GM19238 (cell line): Measurements from ENCODE around the gene MPZL3.
A peak's percentile ranks its signal among the peaks of the same experiment; 100 is the strongest.

ENCODE experiments used
- DNase-seq: peaks from one replicate; pipeline ENCODE4 v3.0.0; 2011; ENCODE audit warnings: low spot score; ENCODE audit not compliant: insufficient read length

The MPZL3 gene

DNA sequence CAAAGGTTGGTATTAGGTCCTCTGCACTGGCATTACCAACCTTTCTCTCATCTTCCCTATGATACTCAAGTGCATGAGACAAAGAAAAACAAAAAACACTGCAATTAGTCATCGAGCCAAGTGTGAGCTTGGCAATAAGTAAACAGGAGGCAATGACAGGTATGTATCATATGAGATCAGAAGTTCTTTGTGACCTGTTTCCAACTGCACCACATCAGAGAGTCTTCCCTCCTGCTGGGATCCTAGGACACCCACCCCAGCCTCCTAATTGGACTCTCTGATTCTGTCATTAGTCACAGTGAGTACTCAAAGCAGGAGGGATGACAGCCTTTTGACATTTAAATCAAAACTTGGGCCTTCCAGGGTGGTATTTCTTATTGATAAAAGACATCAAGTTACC is 19.5 kb downstream of the MPZL3 start:
- no peak for DNase-seq

DNA sequence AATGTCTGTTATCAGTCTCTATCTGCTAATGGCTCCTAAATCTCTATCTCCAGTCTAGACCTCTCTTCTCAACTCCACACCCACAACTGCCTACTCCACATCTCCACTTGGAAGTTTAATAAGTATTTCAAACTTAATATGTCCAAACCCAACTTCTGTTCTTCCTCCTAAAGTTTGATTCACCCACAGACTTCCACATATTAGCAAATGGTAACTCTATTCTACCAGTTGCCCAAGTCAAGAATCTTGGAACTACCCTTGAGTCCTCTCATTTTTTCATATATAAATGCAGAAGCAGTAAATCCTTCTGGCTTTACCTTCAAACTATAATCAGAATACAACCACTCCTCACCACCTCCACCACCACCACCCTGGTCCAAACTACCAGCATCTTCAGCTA is 20.7 kb downstream of the MPZL3 start:
- no peak for DNase-seq

GRCh38 chr11:118230088-118230487 is 22.1 kb downstream of the MPZL3 start:
- DNase-seq, result no peak

DNA sequence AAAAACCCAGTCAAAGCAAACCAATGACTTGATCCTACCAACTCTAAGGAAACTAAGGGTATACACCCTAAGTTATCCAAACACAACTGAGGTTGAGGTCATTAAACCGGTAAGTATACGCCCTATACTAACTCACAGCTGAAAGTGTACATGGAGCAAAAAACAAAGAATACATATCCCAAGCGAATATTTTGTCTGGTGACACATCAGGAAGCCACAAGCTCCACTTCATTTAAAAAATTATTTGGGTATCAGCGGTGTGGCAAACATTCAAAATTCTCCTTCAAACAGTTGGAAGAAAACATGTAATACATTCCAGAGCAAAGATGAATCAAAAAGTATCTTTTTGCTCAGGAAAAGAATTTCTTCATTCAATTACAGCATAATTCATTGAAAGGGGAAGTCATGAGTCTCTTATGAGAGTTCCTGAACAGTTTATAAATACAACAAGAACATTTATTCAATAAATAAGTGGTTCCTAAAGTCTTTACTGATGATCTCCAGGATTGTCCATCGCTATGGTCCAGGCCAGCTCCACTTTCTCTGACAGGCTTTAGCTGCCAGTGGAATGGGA is 22.8 kb downstream of the MPZL3 start:
- DNase-seq, result no peak

GRCh38 chr11:118227865-118228785 is 24.0 kb downstream of the MPZL3 start:
- no peak for DNase-seq

GRCh38 chr11:118226781-118227180 is 25.4 kb downstream of the MPZL3 start:
- no peak for DNase-seq

- DNase-seq, result no peak
Observed at GRCh38 chr11:118226296-118226695, 25.9 kb downstream of the MPZL3 start.

- DNase-seq, result peak; percentile 19
Observed at GRCh38 chr11:118224511-118225188, 27.5 kb downstream of the MPZL3 start, which contains the start of gene JAML. TSS of gene JAML (minus strand) at chr11:118225011. CDS start at chr11:118214866, 10,145 bp downstream.

DNA sequence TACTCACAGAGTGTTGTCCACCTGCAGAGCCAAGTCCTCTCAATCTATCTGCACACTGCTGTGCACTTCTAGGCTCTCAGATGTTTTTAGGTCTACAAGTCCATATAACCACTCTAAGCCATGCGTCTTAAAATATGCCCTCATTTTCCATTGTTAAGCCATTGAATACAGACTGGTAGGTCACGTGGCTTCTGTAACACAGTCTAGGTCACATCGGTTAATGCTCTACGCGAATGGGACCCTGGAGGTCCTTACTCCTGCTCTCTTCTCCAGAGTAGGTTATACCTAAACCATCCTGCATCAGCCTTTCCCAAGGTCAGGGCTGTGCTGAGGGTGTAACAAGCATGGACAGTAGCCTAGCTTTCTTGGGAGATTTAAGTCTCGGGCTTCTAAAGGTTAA is 28.2 kb downstream of the MPZL3 start:
- no peak for DNase-seq

- no peak for DNase-seq
Observed at GRCh38 chr11:118223570-118223969, 28.6 kb downstream of the MPZL3 start.

GRCh38 chr11:118222437-118222836 is 29.7 kb downstream of the MPZL3 start:
- DNase-seq, result no peak

- DNase-seq, result no peak
Observed at GRCh38 chr11:118221419-118221818, 30.7 kb downstream of the MPZL3 start.

GRCh38 chr11:118219732-118220131 is 32.4 kb downstream of the MPZL3 start:
- no peak for DNase-seq

GRCh38 chr11:118219244-118219643 is 32.9 kb downstream of the MPZL3 start:
- DNase-seq, result no peak

- DNase-seq, result no peak
Observed at GRCh38 chr11:118217575-118217974, 34.6 kb downstream of the MPZL3 start.

GRCh38 chr11:118216621-118217481 is 35.3 kb downstream of the MPZL3 start:
- no peak for DNase-seq

DNA sequence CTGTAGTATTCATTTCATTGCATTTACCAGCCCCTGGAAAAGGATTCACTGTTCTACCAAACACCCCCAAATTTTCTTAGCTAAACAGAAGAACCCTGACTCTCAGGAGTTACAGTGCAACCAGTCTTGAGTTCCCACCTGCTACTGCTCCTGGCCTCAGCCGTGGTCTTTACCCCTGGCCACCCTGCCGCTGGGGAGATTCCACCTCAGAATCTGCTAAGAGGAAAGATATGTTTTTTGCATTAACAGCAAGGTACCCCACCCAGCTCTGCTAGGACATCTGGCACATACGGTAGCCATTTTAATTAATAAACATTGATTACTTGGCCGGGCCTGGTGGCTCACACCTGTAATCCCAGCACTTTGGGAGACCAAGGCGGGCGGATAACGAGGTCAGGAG is 36.4 kb downstream of the MPZL3 start:
- DNase-seq, result no peak

GRCh38 chr11:118215262-118215661 is 36.9 kb downstream of the MPZL3 start:
- DNase-seq, result no peak

DNA sequence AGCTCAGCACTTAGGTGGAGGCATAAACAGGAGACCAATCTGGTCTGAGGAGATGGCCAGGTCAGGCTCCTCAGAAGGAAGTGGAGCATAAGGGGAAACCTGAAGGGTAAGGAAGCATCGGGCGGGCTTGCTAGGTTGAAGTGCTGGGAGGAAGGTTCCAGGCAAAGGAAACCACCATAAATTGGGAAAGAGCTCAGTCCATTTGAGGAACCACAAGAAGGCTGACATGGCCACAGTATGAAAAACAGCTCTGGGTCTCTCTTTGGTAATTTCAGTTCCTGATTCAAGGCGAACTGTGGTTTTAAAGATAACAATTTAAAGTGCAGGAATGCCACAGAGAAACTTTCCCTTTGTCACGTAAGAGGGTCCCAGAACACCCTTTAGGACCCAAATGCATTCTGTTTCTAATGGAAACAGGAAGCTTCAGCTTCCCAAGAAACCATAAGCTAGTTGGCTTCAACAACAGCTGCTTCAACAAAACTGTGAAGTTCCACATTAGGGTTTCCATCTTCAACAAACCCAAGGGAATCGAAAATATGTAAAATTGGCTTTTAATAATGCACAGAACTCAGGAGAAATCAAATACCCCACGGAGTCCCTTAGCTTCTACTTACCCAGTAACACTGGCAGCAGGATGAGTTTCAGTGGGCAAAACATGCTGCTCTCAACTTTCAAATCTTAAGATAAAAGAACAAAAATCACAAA is 37.8 kb downstream of the MPZL3 start:
- DNase-seq, result no peak

GRCh38 chr11:118213781-118214180 is 38.4 kb downstream of the MPZL3 start:
- no peak for DNase-seq

DNA sequence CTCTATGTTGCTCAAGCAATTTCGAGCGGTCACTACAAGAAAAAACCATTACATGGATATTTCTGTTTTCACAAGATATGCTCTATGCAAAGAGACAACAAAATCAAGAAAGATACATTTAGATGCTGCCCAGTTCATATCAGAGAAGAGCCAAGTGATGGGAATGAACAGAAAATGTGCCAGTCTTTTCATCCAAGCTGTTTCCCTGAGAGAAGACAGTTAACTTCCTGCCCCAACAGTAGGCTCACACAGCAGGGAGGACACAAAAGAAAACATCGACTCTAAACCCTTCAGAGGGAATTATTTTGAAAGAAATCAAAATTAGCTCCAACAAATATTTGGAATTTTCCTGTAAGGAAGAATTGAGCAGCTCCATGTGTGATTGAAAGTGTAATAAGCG is 39.0 kb downstream of the MPZL3 start:
- DNase-seq, result no peak
